H1 (cell line): ENCODE data around the gene MUC5B. TPM values are rescaled to one million over a fixed set of nuclear protein-coding genes. Genes with fewer than 3 reads are reported as not detected.
A peak's percentile ranks its signal among the peaks of the same experiment; 100 is the strongest.

Experiments used
- CREB1 ChIP-seq: IDR thresholded peaks from 2 replicates; pipeline ENCODE4 v1.6.1; 2012; ENCODE audit warnings: inconsistent platforms
- CTCF ChIP-seq, 3 experiments: IDR thresholded peaks; 1 replicate in 2 of 3; 2 replicates in 1 of 3; pipeline versions ENCODE4 v1.5.1 to v1.6.1; 2011; ENCODE audit warnings: low read length in 3 of 3, mild to moderate bottlenecking in 3 of 3, inconsistent platforms in 2 of 3, low read depth in 1 of 3, moderate library complexity in 1 of 3; ENCODE audit not compliant: insufficient read depth in 1 of 3; ENCODE audit errors: control extremely low read depth in 1 of 3
- JUN ChIP-seq: IDR thresholded peaks from 2 replicates; pipeline ENCODE4 v1.6.1; 2011; ENCODE audit warnings: low read depth, mild to moderate bottlenecking, improper control_type of control experiment, low read length
- SIRT6 ChIP-seq: IDR thresholded peaks from one replicate; pipeline ENCODE4 v1.7.1; 2012; ENCODE audit warnings: low read length, inconsistent platforms
- SRF ChIP-seq: IDR thresholded peaks from 2 replicates; pipeline ENCODE4 v1.6.1; 2011; ENCODE audit warnings: mild to moderate bottlenecking, low read depth, low read length, moderate library complexity
- polyA plus RNA-seq, 7 experiments: library from polyadenylated mRNA; depleted of rRNA in 3 of 7; stranded (reverse) in 5 of 7; unstranded in 2 of 7; fragments of >200 nt in 5 of 7; fragments of 200-250 nt in 2 of 7; gene quantifications; 1 replicate in 5 of 7; 2 replicates in 1 of 7; 4 replicates in 1 of 7; pipeline versions ENCODE4 v1.2.1 to v1.2.3, GENCODE V29; 2011 to 2013; ENCODE audit warnings: missing spikeins in 2 of 7, mixed read lengths in 2 of 7
- total RNA-seq: library from RNA; stranded (reverse); fragmentation: NEBNext Ultra II Directional; extraction: Animal tissue kit (Norgen Biotek cat#: 25700); gene quantifications from 2 replicates; pipeline ENCODE4 v1.2.1, GENCODE V29; 2021
- TF ChIP-seq, protein P1 (sequence below): IDR thresholded peaks from 2 replicates; pipeline ENCODE4 v1.6.1; 2012; ENCODE audit warnings: inconsistent platforms

MUC5B gene
- total and polyA plus RNA-seq, 2 of the 8 experiments (the other 6 are each of a cell fraction or from before 2014, with no cell fraction given): 0.02 to 0.03 TPM

- TF ChIP-seq CTCF (IDR thresholded peaks at IDR 0.05; ENCODE audit: control extremely low read depth in 1 of 3, insufficient read depth in 1 of 3, low read depth in 1 of 3, low read length in 3 of 3) (peak in 2 of 3 experiments; percentile 44 to 52; a peak in 3 of 4 replicates), SIRT6 (no peak), SRF (no peak), JUN (no peak), CREB1 (no peak)
- TF ChIP-seq, protein P1, sequence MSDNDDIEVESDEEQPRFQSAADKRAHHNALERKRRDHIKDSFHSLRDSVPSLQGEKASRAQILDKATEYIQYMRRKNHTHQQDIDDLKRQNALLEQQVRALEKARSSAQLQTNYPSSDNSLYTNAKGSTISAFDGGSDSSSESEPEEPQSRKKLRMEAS: no peak
Observed at GRCh38 chr11:1226226-1226985, 3.5 kb downstream of the MUC5B start (continued).
